Hematopoietic multipotent progenitor cell (in vitro differentiated cells): ENCODE measurements around the gene PPARG. TPM values are rescaled to one million over a fixed set of nuclear protein-coding genes. Genes with fewer than 3 reads are reported as not detected.
A peak's percentile ranks its signal among the peaks of the same experiment; 100 is the strongest.
"Not testable (repeated sequence)": the region's sequence is repeated elsewhere in the genome, so short reads cannot be mapped to it uniquely, and the experiment has no call there.

Experiments used
- DNase-seq, 3 donors: peaks; one replicate each; pipeline ENCODE4 v3.0.0-alpha.2; 2011 to 2015; ENCODE audit warnings: low read depth in 2 of 3, low spot score in 2 of 3
- total RNA-seq: library from RNA; depleted of rRNA; stranded (reverse); fragments of >200 nt; gene quantifications from one replicate; pipeline ENCODE4 v1.2.3, GENCODE V29; 2012

The PPARG gene
- not detected for total RNA-seq

GRCh38 chr3:12288182-12289129 lies at the start of gene PPARG:
Gene PPARG (plus strand): TSS chr3:12289070. CDS start chr3:12379712, 90,642 bp downstream.
- DNase-seq: peak in 1 of 3 donors; percentile 24

- DNase-seq: no peak
Measured at GRCh38 chr3:12239301-12239700, 49.6 kb upstream of the PPARG start.

GRCh38 chr3:12242772-12243171 lies 46.1 kb upstream of the PPARG start:
- no peak for DNase-seq

- no peak for DNase-seq
Measured at GRCh38 chr3:12246497-12247163, 42.2 kb upstream of the PPARG start.

GRCh38 chr3:12247411-12247810 lies 41.5 kb upstream of the PPARG start:
- DNase-seq: no peak

GRCh38 chr3:12249519-12249918 lies 39.4 kb upstream of the PPARG start:
- DNase-seq: no peak

GRCh38 chr3:12252889-12253288 lies 36.0 kb upstream of the PPARG start:
- no peak for DNase-seq

GRCh38 chr3:12253516-12254343 lies 35.1 kb upstream of the PPARG start:
- peak in 1 of 3 donors; percentile 1 for DNase-seq

GRCh38 chr3:12255393-12255792 lies 33.5 kb upstream of the PPARG start:
- DNase-seq: no peak

- no peak for DNase-seq
Measured at GRCh38 chr3:12258911-12259310, 30.0 kb upstream of the PPARG start.

- not testable (repeated sequence) for DNase-seq
Measured at GRCh38 chr3:12262173-12262572, 26.7 kb upstream of the PPARG start.

GRCh38 chr3:12265508-12265907 lies 23.4 kb upstream of the PPARG start:
- DNase-seq: peak in 1 of 3 donors; percentile 8

GRCh38 chr3:12266038-12266437 lies 22.8 kb upstream of the PPARG start:
- no peak for DNase-seq

GRCh38 chr3:12267376-12268030 lies 21.4 kb upstream of the PPARG start:
- no peak for DNase-seq

- no peak for DNase-seq
Measured at GRCh38 chr3:12268049-12268735, 20.7 kb upstream of the PPARG start.

- no peak for DNase-seq
Measured at GRCh38 chr3:12270976-12271375, 17.9 kb upstream of the PPARG start.

- no peak for DNase-seq
Measured at GRCh38 chr3:12273045-12273695, 15.7 kb upstream of the PPARG start.

- DNase-seq: no peak
Measured at GRCh38 chr3:12275974-12276650, 12.8 kb upstream of the PPARG start.

- DNase-seq: not testable (repeated sequence)
Measured at GRCh38 chr3:12276827-12277226, 12.0 kb upstream of the PPARG start.
